Neutrophil (primary cell): ENCODE data around the gene PRKACG.

Experiments
- H3K27ac ChIP-seq: fragments of 200-600 bp; sonication (generic); 2 replicates; pipeline ENCODE4 v1.5.1; 2016; ENCODE audit warnings: mild to moderate bottlenecking, moderate library complexity
- H3K27me3 ChIP-seq: fragments of 200-600 bp; sonication (generic); 2 replicates; pipeline ENCODE4 v1.6.0; 2016; ENCODE audit warnings: mild to moderate bottlenecking
- H3K36me3 ChIP-seq: fragments of 200-600 bp; sonication (generic); 2 replicates; pipeline ENCODE4 v1.5.1; 2017
- H3K4me1 ChIP-seq, 2 experiments: fragments of 200-600 bp in 1 of 2; sonication (generic) in 1 of 2; 1 replicate in 1 of 2; 2 replicates in 1 of 2; pipeline versions ENCODE4 v1.5.1 to v1.6.1; 2013 to 2016; ENCODE audit warnings: low read depth in 1 of 2, low read length in 1 of 2, mild to moderate bottlenecking in 1 of 2, moderate library complexity in 1 of 2; ENCODE audit not compliant: control insufficient read depth in 1 of 2, insufficient read depth in 1 of 2
- H3K4me3 ChIP-seq, 2 experiments: fragments of 200-600 bp in 1 of 2; sonication (generic) in 1 of 2; 1 replicate in 1 of 2; 2 replicates in 1 of 2; pipeline ENCODE4 v1.5.1; 2013 to 2016; ENCODE audit warnings: low read depth in 1 of 2, low read length in 1 of 2, mild to moderate bottlenecking in 1 of 2, moderate library complexity in 1 of 2
- H3K9me3 ChIP-seq: fragments of 200-600 bp; sonication (generic); 2 replicates; pipeline ENCODE4 v1.5.1; 2016
- TF ChIP-seq, protein P1 (sequence below): fragments of 200-600 bp; sonication (generic); IDR thresholded peaks from 2 replicates; pipeline ENCODE4 v1.5.1; 2016; ENCODE audit warnings: antibody characterized with exemption

PRKACG gene

DNA sequence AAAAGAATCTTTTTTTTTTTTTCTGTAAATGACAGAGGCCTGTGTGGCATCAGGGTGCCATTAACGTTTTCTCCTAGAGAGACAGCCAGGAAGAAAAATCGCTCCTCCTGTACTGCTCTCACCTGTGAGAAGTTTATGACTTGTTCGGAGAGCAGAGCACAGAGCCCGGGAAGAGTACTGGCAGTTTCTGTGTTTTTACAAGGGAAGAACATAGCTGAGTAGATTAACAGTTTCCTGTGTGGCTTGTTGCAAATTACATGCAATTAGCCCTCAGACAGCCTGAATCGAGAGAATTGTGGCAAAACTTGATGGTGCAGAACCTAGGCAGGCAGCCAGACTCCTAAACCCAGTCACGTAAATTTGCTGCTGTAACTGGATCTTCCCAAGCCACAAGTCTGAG lies 32.1 kb downstream of the PRKACG start:
- Histone ChIP-seq H3K4me1 (peaks cover 6 to 14% of the 10 kb centered on the region in 2 experiments), H3K27me3 (no peaks in the 10 kb centered on the region), H3K27ac (no peak overlapping the region), H3K9me3 (no peaks in the 10 kb centered on the region), H3K4me3 (no peak overlapping the region), H3K36me3 (no peaks in the 10 kb centered on the region)
- TF ChIP-seq, protein P1, sequence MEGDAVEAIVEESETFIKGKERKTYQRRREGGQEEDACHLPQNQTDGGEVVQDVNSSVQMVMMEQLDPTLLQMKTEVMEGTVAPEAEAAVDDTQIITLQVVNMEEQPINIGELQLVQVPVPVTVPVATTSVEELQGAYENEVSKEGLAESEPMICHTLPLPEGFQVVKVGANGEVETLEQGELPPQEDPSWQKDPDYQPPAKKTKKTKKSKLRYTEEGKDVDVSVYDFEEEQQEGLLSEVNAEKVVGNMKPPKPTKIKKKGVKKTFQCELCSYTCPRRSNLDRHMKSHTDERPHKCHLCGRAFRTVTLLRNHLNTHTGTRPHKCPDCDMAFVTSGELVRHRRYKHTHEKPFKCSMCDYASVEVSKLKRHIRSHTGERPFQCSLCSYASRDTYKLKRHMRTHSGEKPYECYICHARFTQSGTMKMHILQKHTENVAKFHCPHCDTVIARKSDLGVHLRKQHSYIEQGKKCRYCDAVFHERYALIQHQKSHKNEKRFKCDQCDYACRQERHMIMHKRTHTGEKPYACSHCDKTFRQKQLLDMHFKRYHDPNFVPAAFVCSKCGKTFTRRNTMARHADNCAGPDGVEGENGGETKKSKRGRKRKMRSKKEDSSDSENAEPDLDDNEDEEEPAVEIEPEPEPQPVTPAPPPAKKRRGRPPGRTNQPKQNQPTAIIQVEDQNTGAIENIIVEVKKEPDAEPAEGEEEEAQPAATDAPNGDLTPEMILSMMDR, result no peak

DNA sequence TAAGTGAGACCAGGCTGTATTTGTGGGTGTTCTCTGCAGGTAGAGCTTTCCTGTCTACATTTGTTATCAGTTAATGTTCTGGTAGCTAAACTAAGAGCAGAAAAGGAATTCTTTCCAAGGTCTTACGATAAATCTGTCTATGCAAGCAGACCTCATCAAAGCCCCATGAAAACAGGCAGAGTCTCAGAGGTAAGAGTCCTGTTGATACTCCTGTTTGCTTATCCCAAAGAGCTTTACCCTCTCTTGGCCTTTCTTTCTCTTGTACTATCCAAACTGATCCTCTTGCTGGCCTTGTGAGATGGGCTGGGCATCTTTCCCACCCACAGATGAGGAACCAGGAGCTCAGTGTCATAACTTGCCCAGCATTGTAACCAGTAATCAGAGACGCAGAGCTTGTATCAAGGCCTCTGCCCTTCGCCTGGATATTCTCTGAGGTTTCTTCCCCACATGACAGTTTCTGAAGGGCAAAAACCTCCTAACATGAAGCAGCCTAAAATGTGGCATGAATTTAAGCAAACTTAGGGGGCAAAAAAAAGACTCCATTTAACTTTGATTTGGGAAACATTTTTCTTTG lies 33.5 kb downstream of the PRKACG start:
- Histone ChIP-seq H3K27me3 (no peaks in the 10 kb centered on the region), H3K27ac (no peak overlapping the region), H3K9me3 (no peaks in the 10 kb centered on the region), H3K4me1 (peaks cover 16 to 24% of the 10 kb centered on the region in 2 experiments), H3K4me3 (no peak overlapping the region), H3K36me3 (no peaks in the 10 kb centered on the region)
- TF ChIP-seq, protein P1, result no peak

DNA sequence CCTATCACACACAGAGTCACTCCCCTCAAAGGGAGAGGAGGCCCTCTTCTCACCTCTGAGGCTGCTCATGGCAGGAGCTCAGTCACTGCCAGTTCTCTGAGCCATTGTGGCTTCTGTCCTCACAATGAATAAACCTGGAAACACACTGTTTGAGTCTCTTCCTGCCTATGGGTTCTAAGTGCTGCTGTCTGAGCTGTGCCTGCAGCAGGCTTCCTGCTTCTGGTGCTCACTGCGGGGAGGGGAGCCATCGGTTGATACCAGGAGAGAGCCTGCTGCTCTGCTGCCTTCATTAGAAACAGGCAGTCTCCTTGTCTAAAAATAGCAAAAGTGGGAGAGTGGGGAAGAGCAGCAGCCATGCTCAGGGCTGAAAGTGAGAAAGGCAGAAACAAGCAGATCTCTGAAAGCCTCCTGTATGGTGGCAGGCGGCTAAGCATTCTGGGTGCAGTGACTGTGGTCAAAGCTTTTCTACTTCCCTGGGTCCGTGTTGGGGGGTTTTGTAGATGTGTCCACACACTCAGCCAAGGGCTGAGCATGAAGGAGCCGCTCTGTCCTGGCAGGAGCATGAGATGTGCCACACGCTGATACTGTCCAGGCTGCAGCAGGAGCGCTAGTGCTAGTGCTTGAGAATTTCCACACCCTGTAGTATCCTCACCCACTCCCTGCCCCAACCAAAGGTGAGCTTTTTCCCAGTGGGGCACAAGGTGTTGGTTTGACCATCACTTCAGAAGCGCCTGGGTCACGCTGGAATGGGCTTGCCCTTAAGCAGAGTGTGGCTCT lies 34.2 kb downstream of the PRKACG start:
- TF ChIP-seq, protein P1, result no peak
- Histone ChIP-seq H3K4me3 (no peak overlapping the region), H3K27ac (no peak overlapping the region), H3K27me3 (no peaks in the 10 kb centered on the region), H3K36me3 (no peaks in the 10 kb centered on the region), H3K4me1 (peaks cover 23 to 30% of the 10 kb centered on the region in 2 experiments), H3K9me3 (no peaks in the 10 kb centered on the region)

DNA sequence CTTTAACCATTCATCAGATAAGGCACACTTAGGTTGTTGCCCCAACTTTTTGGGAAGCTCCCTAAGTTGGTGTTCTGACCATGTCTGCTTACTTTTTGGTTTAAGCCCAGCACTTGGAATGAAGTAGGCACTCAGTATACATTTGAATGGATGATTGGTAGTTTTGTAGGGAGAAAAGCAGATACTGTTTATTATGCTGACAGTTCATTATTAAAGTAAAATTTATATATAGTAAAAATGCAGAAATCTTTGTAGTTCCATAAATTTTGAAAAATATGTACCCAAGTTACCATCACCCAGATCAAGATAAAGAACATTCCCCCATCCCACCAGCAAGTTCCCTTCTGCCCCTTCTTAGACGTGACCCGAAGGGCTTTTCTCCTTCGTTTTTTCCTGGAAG lies 35.4 kb downstream of the PRKACG start:
- peak overlapping the region; percentile 62 for H3K27ac ChIP-seq
- TF ChIP-seq, protein P1, result no peak

DNA sequence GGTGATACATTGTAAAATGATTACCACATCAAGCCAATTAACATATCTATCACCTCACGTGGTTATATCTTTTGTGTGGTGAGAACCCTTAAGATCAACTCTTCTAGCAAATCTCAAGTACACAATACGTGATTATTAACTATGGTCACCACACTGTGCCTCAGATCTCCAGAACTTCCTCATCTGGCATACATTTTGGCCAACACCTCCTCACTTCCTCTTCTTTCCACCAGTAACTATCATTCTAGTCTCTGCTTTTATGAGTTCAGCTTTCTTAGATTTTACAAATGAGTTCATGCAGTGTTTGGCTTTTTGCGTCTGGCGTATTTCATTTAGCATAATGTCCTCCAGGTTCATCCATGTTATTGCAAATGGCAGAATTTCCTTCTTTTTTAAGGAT lies 35.8 kb downstream of the PRKACG start:
- TF ChIP-seq, protein P1, result no peak
- Histone ChIP-seq H3K27me3 (no peaks in the 10 kb centered on the region), H3K36me3 (no peaks in the 10 kb centered on the region), H3K4me1 (peaks cover 27 to 35% of the 10 kb centered on the region in 2 experiments), H3K27ac (peak overlapping the region; percentile 62), H3K4me3 (no peak overlapping the region), H3K9me3 (no peaks in the 10 kb centered on the region)

More for the DNA sequence above, 35.4 kb downstream of the PRKACG start:
- no peak overlapping the region for H3K4me3 ChIP-seq
- no peaks in the 10 kb centered on the region for H3K27me3 ChIP-seq
- peaks cover 27 to 35% of the 10 kb centered on the region in 2 experiments for H3K4me1 ChIP-seq
- no peaks in the 10 kb centered on the region for H3K9me3 ChIP-seq
- H3K36me3 ChIP-seq, result no peaks in the 10 kb centered on the region
